Esophagus squamous epithelium (tissue), 5 donors: Measurements from ENCODE around the gene G6PC1. TPM values are rescaled to one million over a fixed set of nuclear protein-coding genes. Genes with fewer than 3 reads are reported as not detected.
"Not testable (repeated sequence)": the region's sequence is repeated elsewhere in the genome, so short reads cannot be mapped to it uniquely, and the experiment has no call there.

Experiments used
- DNase-seq: peaks from one replicate; lab custom pipeline; 2025; lab: John Stamatoyannopoulos, UW
- H3K27ac ChIP-seq, 4 donors: fragments of 200-600 bp; sonication (generic); one replicate each; pipeline ENCODE4 v1.5.1; 2016 to 2019; ENCODE audit warnings: mild to moderate bottlenecking in 1 of 4
- H3K27me3 ChIP-seq, 4 donors: fragments of 200-600 bp; sonication (generic); 1 replicate in 3 of 4; 2 replicates in 1 of 4; pipeline versions ENCODE4 v1.5.1 to v1.6.0; 2017 to 2021; ENCODE audit warnings: antibody characterized with exemption in 1 of 4
- H3K36me3 ChIP-seq, 3 donors: fragments of 200-600 bp; sonication (generic); one replicate each; pipeline ENCODE4 v1.5.1; 2016 to 2019
- H3K4me1 ChIP-seq, 3 donors: fragments of 200-600 bp; sonication (generic); one replicate each; pipeline ENCODE4 v1.5.1; 2017 to 2019
- H3K4me3 ChIP-seq, 4 donors: fragments of 200-600 bp; sonication (generic); 1 replicate in 3 of 4; 2 replicates in 1 of 4; pipeline ENCODE4 v1.5.1; 2016 to 2019; ENCODE audit warnings: mild to moderate bottlenecking in 2 of 4, moderate library complexity in 1 of 4
- H3K9me3 ChIP-seq, 3 donors: fragments of 200-600 bp; sonication (generic); one replicate each; pipeline ENCODE4 v1.5.1; 2016 to 2019
- POLR2A ChIP-seq, 4 donors: fragments of 450-650 bp; IDR thresholded peaks; one replicate each; pipeline ENCODE4 v1.6.1; 2017; ENCODE audit warnings: antibody characterized with exemption in 4 of 4, mild to moderate bottlenecking in 4 of 4, moderate library complexity in 3 of 4
- WGBS, 2 donors: methylation state at CpG; one replicate each; pipeline ENCODE4 v1.1.5; 2018; 5-methylcytosine and 5-hydroxymethylcytosine counted together
- intact Hi-C: fragments of 100-400 bp; cut with DNase I; formaldehyde crosslinking; loops from one replicate; pipeline ENCODE4 v1.15.0; 2022
- total RNA-seq, 4 donors: library from RNA; depleted of rRNA; stranded (reverse); fragments of >200 nt; gene quantifications; one replicate each; pipeline ENCODE4 v1.1.0, GENCODE V29; 2016
- TF ChIP-seq, protein P1 (sequence below), 6 experiments: fragments of 450-650 bp in 4 of 6; fragments of 200-600 bp in 2 of 6; sonication (generic) in 2 of 6; IDR thresholded peaks; one replicate each; pipeline ENCODE4 v1.5.1; 2016 to 2019; ENCODE audit warnings: antibody characterized with exemption in 6 of 6, mild to moderate bottlenecking in 4 of 6, moderate library complexity in 4 of 6
- donor health status: DM: yes; HTN: yes; CAD: no.

G6PC1 gene
- total RNA-seq, 4 donors from 2014 or later: not detected

DNA sequence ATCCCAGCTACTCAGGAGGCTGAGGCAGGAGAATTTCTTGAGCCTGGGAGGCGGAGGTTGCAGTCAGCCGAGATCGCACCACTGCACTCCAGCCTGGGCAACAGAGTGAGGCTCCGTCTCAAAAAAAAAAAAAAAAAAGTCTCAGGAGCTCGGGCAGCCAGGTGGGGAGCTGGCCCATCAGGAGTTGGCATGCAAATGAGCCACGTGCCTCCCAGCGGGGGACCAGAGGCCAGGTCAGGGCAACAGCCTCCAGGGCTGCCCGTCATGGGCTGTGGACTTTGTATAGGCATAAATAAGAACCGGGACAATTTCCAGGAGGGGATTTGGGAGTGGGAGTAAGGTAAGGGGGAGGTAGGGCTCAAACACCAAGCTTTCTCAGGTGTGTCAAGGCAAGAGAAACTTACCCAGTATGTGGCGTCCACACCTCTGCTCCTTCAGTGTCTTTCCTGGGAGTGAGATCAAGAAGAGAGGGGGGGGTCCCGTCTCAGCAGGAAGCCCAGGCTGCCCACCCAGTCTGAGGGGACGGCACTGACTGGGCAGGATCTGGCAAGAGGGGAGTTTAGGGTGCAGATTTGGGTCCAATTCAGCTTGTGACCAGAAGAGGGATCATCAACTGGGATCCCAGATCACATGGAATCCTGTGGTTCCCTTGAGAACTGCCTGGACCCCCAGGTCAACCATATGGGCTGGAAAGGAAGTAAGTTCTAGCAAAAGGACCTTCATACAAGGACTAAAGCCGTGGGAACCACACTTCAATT is 22.3 kb upstream of the G6PC1 start:
- Histone ChIP-seq H3K4me1 (no peaks in the 10 kb centered on the region), H3K4me3 (no peak overlapping the region), H3K36me3 (no peaks in the 10 kb centered on the region), H3K9me3 (no peaks in the 10 kb centered on the region), H3K27me3 (peaks cover 0 to 21% (median 0%) of the 10 kb centered on the region in 4 donors), H3K27ac (no peak overlapping the region)
- intact Hi-C loops: no loop called here
- no peak for DNase-seq
- TF ChIP-seq, protein P1, sequence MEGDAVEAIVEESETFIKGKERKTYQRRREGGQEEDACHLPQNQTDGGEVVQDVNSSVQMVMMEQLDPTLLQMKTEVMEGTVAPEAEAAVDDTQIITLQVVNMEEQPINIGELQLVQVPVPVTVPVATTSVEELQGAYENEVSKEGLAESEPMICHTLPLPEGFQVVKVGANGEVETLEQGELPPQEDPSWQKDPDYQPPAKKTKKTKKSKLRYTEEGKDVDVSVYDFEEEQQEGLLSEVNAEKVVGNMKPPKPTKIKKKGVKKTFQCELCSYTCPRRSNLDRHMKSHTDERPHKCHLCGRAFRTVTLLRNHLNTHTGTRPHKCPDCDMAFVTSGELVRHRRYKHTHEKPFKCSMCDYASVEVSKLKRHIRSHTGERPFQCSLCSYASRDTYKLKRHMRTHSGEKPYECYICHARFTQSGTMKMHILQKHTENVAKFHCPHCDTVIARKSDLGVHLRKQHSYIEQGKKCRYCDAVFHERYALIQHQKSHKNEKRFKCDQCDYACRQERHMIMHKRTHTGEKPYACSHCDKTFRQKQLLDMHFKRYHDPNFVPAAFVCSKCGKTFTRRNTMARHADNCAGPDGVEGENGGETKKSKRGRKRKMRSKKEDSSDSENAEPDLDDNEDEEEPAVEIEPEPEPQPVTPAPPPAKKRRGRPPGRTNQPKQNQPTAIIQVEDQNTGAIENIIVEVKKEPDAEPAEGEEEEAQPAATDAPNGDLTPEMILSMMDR (IDR thresholded peaks at IDR 0.05): no peak
- no peak for TF ChIP-seq POLR2A (IDR thresholded peaks at IDR 0.05)
- 26 to 42% methylated on average over 8 to 11 of the region's 13 CpGs for WGBS, 2 donors

DNA sequence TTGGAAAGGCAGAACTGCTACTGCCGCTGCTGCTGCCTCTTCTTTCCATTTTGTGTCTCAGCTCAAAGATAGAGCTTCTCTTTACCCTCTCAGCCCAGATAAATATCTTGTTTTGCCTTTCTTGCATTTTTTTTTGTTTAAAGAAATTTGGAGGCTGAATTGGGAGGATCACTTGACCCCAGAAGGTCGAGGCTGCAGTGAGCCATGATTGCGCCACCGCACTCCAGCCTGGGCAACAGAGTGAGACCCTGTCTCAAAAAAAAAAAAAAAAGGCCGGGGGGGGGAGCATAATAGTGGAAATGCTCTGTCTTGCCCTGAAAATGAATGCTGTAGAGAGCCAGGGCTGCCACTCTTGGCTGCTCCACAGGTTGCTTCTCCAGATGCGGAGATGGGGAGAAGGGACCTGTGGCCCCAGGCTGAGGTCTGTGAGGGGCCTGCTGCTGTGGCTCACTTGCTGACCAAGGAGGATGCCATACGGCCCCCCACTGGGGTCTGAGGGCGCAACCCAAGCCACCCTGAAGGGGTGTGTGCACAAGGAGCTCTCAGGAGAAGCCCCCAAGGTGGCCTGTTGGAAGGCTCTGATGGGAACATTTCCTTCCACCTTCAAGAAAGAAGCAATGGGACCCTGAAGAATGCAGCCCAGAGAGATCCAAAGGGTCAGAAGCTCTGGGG is 21.5 kb upstream of the G6PC1 start:
- intact Hi-C loops: no loop called here
- WGBS, 2 donors: 76 to 86% methylated on average over 5 to 6 of the region's 8 CpGs
- Histone ChIP-seq H3K36me3 (no peaks in the 10 kb centered on the region), H3K4me3 (no peak overlapping the region), H3K4me1 (no peaks in the 10 kb centered on the region), H3K27me3 (peaks cover 0 to 21% (median 0%) of the 10 kb centered on the region in 4 donors), H3K9me3 (no peaks in the 10 kb centered on the region), H3K27ac (no peak overlapping the region)
- TF ChIP-seq POLR2A (IDR thresholded peaks at IDR 0.05): no peak
- TF ChIP-seq, protein P1 (IDR thresholded peaks at IDR 0.05): no peak
- DNase-seq: no peak

DNA sequence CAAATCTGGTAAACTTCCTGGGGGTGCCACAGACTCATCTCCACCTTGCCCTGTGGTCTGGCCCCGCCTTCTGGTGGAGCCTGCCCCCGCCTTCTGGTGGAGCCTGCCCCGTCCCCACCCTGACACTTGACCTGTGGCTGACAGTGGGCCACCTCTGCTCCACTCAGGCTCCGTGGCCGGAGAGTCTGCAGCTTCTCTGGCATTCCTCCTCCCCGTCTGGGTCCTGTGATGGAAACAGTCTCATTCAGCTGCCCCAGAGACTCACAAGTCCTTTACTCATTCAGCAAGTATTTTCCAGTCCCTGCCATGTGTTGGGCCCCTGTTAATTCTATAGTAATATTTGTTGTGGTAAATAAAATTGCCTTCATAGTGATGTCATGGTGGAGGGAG is 21.0 kb upstream of the G6PC1 start:
- DNase-seq: no peak
- TF ChIP-seq, protein P1 (IDR thresholded peaks at IDR 0.05): no peak
- no peak for TF ChIP-seq POLR2A (IDR thresholded peaks at IDR 0.05)
- no peaks in the 10 kb centered on the region for H3K4me1 ChIP-seq
- H3K27me3 ChIP-seq: peaks cover 0 to 21% (median 0%) of the 10 kb centered on the region in 4 donors
- H3K9me3 ChIP-seq: no peaks in the 10 kb centered on the region
- intact Hi-C loops: no loop called here
- no peaks in the 10 kb centered on the region for H3K36me3 ChIP-seq
- H3K27ac ChIP-seq: no peak overlapping the region
- 44 to 80% methylated on average over 1 to 4 of the region's 6 CpGs for WGBS, 2 donors
- H3K4me3 ChIP-seq: no peak overlapping the region

- Histone ChIP-seq H3K4me1 (no peaks in the 10 kb centered on the region), H3K4me3 (no peak overlapping the region), H3K27ac (no peak overlapping the region), H3K27me3 (peaks cover 0 to 21% (median 0%) of the 10 kb centered on the region in 4 donors), H3K9me3 (no peaks in the 10 kb centered on the region), H3K36me3 (no peaks in the 10 kb centered on the region)
- TF ChIP-seq POLR2A (IDR thresholded peaks at IDR 0.05): no peak
- TF ChIP-seq, protein P1 (IDR thresholded peaks at IDR 0.05): no peak
- 57 to 60% methylated on average over 5 of the region's 5 CpGs for WGBS, 2 donors
- no peak for DNase-seq
- intact Hi-C loops: no loop called here
Measured at GRCh38 chr17:42880776-42881310, 19.8 kb upstream of the G6PC1 start.

GRCh38 chr17:42881706-42882105 is 18.9 kb upstream of the G6PC1 start:
- DNase-seq, H3K4me1 ChIP-seq, H3K4me3 ChIP-seq, H3K36me3 ChIP-seq, H3K9me3 ChIP-seq, H3K27ac ChIP-seq, intact Hi-C loops: not testable (repeated sequence)
- WGBS, 2 donors: 86 to 95% methylated on average over 5 to 6 of the region's 6 CpGs
- peaks cover 0 to 21% (median 0%) of the 10 kb centered on the region in 4 donors for H3K27me3 ChIP-seq
